ENCODE measurements around the gene MOB3B.
A peak's percentile ranks its signal among the peaks of the same experiment; 100 is the strongest.

Gene MOB3B

DNA sequence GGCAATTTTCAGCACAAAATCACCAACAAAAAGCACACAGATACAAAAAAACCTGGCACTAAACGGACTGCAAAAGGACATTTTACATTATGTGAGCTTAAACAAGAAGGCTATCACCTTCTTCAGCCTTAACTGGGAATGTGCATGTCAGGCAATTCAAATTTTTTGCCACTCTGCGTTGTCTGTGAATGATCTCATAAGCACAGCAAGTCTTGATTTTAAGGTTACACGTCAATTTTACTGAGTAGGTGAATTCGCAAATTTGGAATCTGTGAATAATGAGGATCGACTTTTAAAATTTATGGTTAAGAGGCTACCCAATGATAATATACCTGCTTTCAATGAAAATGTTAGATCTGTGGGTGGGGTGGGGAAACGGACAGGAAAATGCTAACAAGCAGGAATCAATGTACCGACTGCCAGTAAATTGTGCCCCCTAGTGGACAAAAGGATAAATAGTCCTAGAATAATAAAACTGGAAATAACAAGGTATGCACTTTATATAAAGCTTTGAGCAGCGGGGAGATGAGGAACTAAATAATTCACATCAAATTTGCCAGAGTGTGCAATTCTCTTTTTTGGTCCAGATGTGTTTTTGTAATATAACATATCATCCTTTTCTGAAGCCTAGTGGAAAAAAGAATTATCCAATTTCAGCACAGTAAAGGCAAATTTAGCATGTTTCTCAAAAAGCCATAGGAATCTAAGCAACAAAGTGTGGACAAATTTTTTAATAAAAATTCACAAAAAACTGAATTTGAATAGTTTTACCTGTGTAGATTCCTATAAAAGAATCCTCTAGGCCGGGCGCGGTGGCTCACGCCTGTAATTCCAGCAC, 253.2 kb downstream of the MOB3B start:
- peak; percentile 61 for DNase-seq (ENCODE audit: low read depth)
